ENCODE measurements around the gene RAPGEF4. TPM values are rescaled to one million over a fixed set of nuclear protein-coding genes. Genes with fewer than 3 reads are reported as not detected.
A peak's percentile ranks its signal among the peaks of the same experiment; 100 is the strongest.

The RAPGEF4 gene
- total RNA-seq, 1 donor from 2014 or later = 1.5 TPM

GRCh38 chr2:172962082-172962481 lies 226.4 kb downstream of the RAPGEF4 start:
- no peak for DNase-seq (ENCODE audit: low read depth)

DNA sequence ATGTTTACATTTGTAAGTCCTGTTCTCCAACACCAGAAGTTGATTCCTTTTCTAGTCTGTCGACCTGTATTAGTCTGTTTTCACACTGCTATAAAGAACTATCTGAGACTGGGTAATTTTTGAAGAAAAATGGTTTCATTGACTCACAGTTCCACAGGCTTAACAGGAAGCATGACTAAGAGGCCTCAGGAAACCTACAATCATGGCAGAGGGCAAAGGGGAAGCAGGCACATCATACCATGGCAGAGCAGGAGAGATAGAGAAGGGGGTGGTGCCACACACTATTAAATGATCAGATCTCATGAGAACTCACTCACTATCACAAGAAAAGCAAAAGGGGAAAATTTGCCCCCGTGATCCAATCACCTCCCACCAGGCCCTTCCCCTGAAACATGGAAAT lies 227.2 kb downstream of the RAPGEF4 start:
- DNase-seq (ENCODE audit: low read depth) = no peak

DNA sequence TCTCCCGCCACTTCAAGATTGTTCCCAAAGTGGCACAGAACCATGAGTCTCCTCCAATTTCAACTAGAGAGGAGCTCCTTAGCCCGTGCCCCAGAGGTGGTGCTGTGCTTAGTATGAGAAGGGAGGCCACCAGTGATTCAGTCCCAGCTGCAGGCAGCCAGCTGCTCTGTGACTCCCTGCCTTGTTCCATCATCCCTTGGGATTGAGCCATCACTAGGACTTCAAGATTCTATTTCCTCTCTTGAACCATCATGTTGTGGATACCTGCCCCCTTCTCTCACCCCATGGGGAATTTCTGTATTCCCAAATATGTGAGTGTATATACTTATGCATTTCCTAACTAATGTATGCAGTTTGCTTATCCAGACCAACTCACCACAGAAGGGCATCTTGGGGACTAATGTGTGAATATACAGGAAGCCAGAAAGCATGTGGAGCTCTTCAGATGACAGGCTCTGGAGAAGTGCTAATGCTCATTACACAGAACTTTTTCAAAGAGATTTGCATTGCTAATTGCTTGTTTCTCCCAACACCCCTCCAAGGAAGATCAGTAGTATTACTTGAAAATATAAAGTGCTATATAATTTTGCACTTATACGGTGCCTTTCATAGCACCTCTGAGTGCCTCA lies 229.0 kb downstream of the RAPGEF4 start:
- no peak for DNase-seq (ENCODE audit: low read depth)

DNA sequence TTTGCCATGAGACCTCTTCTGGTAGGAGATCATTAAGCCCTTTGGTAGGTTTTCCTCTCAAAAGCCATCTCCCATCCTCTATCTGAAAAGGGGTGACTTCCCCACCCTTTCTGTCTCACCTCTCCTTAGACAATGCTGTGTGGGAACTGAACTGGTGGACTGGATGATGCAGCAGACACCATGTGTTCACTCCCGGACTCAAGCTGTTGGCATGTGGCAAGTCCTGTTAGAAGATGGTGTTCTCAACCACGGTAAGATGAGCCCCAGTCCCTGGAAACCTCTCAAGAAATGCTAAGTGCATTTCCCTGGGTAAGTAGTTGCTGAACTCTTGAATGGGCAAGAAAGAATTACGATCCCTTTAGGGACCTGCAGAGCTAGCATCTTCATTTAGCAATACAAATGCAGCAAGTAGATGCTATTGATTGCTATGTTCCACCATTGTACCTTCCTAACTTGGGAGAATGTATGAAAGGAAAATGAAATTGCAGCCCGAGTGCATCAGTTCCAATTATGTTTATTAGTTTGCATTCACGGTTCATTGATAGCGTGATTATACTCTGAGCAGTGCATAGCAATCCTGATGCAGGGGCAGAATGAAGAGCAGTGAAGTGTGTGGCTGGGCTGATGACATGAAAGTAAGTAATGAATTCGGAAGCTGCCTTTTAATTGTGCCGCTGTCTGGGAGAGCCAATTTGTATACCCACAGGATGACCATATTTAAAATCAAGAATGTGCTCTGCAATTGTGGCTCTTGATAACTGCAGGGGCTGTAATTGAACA lies 230.0 kb downstream of the RAPGEF4 start:
- DNase-seq (ENCODE audit: low read depth) = peak; percentile 32

GRCh38 chr2:172967036-172967982 lies 231.7 kb downstream of the RAPGEF4 start:
- DNase-seq (ENCODE audit: low read depth) = no peak

- peak; percentile 70 for DNase-seq (ENCODE audit: low read depth)
These were observed 232.4 kb downstream of the RAPGEF4 start for GRCh38 chr2:172968061-172968469.

GRCh38 chr2:172969166-172969565 lies 233.5 kb downstream of the RAPGEF4 start:
- DNase-seq (ENCODE audit: low read depth) = no peak

- DNase-seq (ENCODE audit: low read depth) = no peak
These were observed 234.0 kb downstream of the RAPGEF4 start for GRCh38 chr2:172969609-172970008.

DNA sequence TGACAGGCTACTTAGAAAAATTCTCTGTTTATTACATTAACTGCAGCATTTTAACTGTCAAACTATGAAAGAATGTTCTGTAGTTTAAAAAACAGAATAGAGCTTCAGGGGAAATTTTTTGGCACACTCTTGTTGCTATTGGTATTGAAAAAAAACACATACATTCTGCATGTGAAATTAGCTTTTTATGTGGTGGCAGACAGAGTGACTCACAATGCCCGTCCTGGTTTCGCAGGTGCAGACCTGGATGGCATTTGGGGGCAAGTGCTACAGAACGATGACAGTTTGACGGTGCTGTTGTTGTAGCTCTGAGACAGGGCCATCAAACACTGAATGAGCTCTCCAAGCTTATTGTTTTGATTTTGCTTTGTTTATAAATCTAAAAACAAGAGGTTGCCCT lies 235.0 kb downstream of the RAPGEF4 start:
- DNase-seq (ENCODE audit: low read depth) = no peak

DNA sequence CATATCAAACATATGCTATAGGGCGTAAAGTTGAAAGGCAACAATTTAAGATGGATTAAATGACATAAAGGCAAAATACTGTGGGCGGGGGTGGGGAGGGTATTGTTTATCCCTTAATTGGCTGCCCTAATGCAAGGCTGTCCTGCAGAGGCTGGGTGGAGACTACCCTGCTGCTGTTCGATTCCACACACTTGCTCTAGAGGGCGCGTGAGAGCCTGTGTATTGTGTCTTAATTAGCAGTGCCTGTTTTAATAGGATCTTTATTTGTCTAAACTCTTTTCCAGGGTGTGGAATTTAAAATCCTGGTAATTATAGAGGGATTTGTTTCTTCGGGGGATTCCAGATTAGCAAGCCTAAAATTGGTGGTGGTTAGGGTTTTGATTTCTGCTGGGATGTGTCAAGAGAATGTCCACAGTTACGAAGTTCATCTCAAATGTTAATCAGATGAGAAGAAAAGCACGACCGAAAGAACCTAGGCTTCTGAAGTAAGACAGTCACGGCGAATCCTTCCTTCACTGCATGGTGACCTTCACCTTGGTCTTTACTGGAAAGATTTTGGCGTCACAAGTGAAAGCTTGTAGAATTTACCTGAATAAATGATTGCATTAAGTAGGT lies 236.5 kb downstream of the RAPGEF4 start:
- peak; percentile 62 for DNase-seq (ENCODE audit: low read depth)

DNA sequence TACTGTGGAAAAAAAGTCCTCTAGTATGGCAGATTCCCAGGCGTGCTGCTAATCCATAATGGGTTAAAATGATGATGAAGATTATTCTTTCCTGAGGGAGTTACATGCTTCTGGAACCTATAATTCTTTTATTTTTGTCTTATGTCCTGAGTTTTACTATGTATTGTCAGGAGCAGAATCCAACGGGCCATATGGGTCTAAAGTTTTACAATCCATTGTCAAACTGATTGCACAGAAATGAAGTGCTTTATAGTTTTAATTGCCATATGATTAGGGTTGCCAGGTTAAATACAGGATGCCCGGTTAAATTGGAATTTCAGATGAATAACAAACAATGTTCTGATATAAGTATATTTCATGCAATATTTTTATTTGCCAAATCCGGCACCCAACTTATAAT lies 239.1 kb downstream of the RAPGEF4 start:
- DNase-seq (ENCODE audit: low read depth) = no peak

DNA sequence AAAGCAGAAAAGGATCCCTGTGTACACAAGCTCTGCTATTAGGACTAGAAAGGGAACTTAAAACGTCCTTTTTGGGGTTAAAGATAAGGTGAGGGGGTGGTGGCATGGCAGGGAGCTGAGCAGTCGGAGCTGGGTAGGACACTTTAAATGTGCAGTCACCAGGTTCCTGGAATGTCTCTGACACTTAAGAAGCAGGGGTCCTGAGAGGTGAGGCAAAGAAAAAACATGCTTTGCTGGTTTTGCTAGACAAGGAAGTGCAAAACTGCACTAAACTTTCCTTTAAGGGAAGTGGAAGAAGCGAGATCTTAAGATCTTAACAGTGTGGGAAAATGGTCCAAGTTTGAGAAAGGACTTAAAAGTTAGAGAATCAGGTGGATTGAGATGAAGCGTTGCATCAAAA lies 240.5 kb downstream of the RAPGEF4 start:
- no peak for DNase-seq (ENCODE audit: low read depth)

- no peak for DNase-seq (ENCODE audit: low read depth)
These were observed 241.2 kb downstream of the RAPGEF4 start for GRCh38 chr2:172976816-172977215.

DNA sequence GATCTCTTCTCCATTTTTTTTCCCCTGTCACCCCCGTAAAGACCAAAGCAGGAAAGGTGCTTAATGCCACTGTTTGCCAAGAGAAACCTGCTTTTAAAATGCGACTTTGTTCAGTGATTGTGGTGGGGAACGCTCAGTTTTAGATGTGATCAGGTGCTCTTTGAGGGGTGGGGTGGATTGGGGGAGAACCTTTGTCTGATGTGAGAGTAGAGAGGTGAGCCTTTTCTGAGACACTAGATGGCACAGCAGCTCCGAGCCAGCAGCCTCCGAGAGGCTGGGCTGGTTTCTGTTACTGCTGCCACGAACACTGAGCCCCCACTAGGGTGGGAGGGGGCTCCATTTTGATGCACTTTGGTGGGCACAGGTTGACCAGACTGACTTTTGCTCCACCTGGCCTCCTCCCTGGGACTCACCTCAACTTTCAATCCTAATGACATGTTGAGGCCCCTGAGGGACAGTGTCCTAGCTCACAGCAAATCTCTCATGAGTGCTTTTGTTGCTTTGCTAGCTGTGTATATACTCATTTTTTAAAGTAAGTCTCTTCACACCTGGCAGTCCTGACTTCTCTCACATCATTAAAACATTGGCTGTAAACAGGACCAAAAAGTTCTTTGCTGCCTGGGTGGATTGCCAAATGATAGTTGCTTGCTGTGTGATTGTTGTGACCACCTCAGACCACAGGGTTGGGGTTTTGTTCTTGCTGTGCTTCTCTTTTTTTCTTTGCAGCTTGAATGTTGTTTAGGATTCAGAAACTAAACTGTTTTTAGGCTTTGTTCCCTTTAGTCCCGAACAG lies 241.8 kb downstream of the RAPGEF4 start:
- no peak for DNase-seq (ENCODE audit: low read depth)

DNA sequence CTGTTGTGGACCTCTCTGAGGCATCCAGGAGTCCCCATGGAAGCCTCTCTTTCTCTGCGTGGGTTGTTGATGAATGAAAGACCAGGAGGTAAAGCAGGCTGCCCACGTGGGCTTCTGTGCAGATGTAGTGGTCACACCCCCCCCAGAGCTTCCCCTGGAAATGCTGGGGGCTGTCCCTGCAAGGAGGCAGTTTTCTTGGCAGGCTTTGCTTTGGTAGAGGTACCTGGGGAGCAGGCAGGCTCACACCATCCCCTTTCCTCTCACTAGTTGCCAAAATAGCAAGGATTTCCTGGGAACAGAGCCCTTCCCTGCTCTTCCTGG lies 242.4 kb downstream of the RAPGEF4 start:
- DNase-seq (ENCODE audit: low read depth) = no peak

DNA sequence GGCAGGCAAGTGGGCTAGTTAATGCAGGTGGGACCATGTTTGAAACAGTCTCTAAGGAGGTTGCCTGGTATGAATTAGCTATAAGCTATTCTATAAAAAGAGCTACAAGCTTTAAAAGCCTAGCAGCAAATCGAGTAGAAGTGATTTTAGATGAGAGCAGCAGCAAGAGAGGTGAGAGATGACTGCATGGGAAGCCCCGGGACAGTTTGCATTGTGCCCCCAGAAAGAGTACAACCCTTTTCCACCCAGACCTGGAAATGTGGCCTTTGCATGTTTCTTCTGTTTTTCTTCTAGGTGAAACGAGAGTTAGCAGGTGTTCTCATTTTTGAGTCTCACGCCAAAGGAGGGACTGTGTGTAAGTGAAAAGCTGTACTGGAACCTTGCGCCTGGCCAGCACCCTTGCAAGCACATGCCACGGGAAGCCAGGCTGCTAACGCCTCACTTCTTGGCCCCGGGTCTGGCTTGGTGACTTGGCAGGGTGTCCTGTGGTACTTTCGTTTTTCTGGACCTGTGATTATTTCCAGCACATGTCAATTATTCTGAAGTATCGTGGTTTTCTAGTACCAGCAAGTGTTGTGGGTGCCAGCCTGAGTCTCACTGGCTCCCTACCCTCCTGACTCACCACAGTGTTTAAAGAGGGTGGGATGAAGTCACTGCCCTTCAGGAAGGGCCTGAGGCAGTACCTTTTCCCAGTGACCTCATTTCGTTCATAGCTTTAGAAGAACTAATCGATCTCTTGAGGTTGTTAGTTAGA lies 249.7 kb downstream of the RAPGEF4 start:
- DNase-seq (ENCODE audit: low read depth) = peak; percentile 40

DNA sequence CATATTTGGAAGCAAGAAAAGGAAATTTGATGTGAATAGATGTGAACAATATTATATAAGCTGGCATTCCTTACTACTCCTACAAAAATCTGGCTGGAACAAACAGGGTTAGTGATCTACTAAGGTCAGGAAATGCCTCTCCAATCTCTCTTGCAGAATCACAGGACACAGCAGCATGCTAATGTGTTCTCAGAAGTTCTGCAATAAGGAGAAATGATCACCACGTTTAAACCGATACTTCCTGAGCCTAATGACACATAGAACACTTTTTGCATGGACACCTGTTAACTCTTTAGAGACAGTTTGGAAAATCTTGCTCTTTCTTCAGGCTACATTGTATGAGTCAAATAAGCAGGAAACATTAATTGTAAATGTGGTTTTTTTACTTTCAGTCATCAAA lies 250.4 kb downstream of the RAPGEF4 start:
- DNase-seq (ENCODE audit: low read depth) = no peak

DNA sequence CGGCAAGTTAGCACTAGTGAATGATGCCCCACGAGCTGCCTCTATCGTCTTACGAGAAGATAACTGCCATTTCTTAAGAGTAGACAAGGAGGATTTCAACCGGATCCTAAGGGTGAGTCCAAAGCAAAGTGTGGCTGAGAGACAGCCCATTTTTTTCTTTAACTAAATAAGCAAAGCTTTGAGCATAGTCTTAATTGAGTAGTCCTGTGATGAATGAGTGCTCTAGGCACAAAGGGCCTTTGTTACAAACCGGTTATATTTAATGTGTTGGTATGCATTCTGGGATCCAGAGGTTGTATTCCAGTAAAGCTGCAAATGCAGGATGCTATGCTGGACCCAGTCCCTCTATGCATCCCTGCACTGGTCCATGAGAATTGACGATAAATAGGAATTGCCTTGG lies 253.1 kb downstream of the RAPGEF4 start:
- no peak for DNase-seq (ENCODE audit: low read depth)

- no peak for DNase-seq (ENCODE audit: low read depth)
These were observed 255.4 kb downstream of the RAPGEF4 start for GRCh38 chr2:172991031-172991430.

- no peak for DNase-seq (ENCODE audit: low read depth)
These were observed 257.5 kb downstream of the RAPGEF4 start for GRCh38 chr2:172993139-172993538.

All from myocyte (in vitro differentiated cells).